HPDE6-E6E7 (cell line): ENCODE measurements around the gene ATP6V0B.
A peak's percentile ranks its signal among the peaks of the same experiment; 100 is the strongest.

Experiments
- DNase-seq: peaks from one replicate; pipeline ENCODE4 v3.0.0; 2011; ENCODE audit warnings: missing footprints; ENCODE audit errors: extremely low spot score

ATP6V0B gene

DNA sequence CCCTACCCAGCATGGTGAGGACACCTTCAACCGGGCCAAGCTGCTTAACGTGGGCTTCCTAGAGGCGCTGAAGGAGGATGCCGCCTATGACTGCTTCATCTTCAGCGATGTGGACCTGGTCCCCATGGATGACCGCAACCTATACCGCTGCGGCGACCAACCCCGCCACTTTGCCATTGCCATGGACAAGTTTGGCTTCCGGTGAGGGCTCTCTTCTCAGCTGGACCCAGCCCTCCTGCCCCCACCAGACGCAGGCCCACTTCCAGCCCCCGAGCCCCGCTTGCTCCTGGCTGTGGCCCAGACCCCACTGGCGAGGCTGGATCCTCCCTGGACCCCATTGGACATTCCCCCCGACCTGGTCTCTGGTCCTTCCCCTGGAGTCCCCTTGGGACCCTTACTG lies 10.1 kb downstream of the ATP6V0B start:
- DNase-seq: no peak

GRCh38 chr1:43985984-43986595 lies 11.3 kb downstream of the ATP6V0B start:
- DNase-seq: no peak

GRCh38 chr1:43986712-43987111 lies 12.0 kb downstream of the ATP6V0B start:
- no peak for DNase-seq

DNA sequence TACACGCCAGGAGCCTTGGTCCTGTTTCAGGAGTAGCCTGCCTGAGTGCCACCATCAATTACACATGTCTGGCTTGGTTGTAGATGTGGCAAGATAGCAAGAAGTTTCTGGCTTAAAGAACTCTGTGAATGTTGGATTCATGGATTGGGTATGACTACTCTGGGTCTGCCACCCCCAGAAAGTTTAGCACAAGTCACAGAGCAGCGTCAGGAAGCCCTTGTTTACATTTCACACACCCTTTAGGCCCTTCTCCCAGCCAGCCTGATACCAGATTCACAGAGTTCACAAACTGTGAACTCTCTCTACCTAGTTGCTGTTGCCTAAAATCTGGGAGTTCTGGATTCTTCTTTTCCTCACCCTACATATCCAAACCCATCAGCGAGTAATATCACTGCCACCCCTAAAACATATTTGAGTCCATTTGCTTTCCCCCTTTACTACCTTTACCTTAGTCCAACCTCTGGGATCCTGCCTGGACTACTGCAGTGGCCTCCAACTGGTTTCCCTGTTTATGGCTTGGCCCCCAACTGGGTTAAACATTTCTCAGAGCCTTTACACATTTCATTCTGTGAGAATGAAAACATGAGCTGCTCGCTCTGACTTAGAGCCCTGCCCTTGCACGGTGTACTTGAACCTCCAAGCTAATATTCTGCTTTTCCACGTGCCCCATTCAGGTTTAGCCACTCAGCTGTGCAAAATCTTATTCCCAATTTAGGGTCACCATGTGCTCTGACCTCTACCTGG lies 12.6 kb downstream of the ATP6V0B start:
- no peak for DNase-seq

- no peak for DNase-seq
These were observed 15.8 kb downstream of the ATP6V0B start for GRCh38 chr1:43990271-43991199.

- DNase-seq: no peak
These were observed 16.4 kb downstream of the ATP6V0B start for GRCh38 chr1:43991200-43991475.

DNA sequence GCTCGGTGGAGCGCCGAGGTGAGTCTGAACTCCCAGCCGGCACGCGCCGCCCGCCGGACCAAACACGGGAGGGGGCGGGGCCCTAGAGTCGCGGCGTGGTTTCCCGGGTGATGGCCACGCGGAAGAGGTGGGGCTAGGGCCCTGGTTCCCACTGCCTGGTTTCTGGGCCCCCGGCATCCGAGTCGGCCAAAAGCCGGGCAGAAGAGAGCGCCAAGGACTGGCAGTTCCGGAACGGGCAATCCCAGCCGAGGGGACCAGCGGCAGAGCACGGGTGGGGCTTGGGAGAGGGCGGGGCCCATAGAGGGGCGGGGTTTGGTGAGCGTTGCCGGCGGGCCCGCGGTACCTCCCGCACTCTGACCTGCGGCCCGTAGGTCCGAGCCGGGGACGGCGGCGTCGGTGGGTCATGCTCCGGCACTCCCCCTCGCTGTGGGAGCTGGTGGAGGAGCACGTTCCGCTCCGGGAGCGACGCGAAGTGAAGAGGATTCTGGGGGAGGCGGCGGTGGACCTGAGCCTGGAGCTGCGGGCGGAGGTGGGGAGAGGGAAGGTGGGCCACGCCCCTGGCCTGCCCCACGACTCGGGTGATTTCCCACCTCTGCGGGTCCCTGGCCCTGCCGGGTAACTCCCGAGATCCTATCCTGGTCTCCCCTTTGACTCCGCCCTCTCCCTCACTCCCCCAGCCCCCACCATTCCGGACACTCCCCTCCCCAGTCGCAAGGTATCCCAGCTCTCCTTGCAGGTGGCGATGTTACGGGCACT lies 16.9 kb downstream of the ATP6V0B start, which contains the start of gene CCDC24:
Gene CCDC24 (plus strand): TSS at position 124 of the 756 bp plus-strand sequence. CDS start 280 bp downstream, at position 404.
- DNase-seq: peak; percentile 74

DNA sequence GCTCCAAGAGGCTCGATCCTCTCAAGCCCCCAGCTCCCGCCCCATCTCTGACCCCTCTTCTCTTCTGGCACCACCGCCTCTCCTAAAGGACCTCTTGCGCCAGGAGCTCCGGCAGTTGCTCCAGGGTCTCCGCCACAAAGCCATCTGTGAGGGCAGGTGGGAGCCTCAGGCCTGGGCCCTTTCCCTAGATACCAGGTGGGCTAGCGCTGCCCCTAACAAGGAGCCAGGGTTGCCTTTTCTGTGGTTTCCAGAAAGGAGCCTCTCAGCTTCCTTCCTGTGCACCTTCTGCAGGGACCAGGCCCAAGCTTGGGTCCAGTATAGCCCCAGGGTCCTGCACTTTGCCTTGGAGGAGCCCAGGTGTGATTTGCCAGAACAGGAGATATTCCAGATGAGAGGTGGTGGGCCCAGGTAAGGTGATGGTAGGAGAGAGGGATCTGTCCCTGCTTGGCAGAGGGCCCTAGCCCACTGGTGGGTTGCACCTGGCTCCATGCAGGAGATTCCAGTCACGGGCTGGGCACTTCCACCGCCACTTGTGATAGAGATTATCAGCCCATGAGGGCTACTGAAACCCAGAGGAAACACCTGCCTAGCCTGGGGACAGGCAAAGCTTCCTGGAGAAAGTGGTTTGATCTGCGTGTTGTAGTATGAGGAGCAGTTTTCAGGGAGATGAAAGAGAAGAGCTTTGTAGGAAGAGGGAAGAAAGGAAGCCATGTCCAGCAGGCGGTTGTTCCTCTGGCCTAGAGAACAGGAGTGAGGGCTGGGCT lies 17.7 kb downstream of the ATP6V0B start:
- no peak for DNase-seq

- no peak for DNase-seq
These were observed 18.6 kb downstream of the ATP6V0B start for GRCh38 chr1:43993206-43993914.

DNA sequence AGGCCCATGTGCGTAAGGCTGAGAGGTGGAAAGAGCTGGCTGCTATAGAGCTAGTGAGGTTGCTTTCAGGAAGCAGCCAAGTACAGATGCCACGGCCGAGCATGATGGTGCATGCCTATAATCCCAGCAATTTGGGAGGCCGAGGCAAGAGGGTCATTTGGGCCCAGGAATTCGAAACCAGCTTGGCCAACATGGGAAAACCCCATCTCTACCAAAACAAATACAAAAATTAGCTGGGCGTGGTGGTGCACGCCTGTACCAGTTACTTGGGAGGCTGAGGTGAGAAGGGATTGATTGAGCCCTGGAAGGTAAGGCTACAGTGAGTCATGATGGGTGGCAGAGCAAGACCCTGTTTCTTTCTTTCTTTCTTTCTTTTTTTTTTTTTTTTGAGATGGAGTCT lies 19.3 kb downstream of the ATP6V0B start:
- no peak for DNase-seq

GRCh38 chr1:43994794-43995790 lies 20.3 kb downstream of the ATP6V0B start:
- no peak for DNase-seq

- DNase-seq: no peak
These were observed 21.4 kb downstream of the ATP6V0B start for GRCh38 chr1:43995984-43996732.

DNA sequence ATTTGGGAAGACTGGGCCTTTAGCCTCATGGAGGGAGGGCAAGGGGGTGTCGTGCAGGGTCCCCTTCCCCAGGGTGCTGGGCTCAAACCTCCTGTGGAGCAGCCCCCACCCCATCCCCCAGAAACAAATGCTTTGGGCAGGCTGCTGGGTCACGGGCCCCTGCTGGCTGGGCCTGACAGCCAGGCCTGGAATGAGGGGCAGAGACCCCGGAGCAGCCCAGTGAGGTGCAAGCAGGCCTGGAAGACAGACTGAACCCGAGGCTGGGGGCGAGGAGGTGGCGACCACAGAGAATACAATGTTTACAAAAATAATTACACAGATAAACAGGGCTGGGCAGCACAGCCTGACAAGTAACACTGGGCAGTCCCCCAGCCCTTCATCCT lies 22.0 kb downstream of the ATP6V0B start:
- DNase-seq: no peak

GRCh38 chr1:43997295-43997999 lies 22.7 kb downstream of the ATP6V0B start:
- DNase-seq: no peak

DNA sequence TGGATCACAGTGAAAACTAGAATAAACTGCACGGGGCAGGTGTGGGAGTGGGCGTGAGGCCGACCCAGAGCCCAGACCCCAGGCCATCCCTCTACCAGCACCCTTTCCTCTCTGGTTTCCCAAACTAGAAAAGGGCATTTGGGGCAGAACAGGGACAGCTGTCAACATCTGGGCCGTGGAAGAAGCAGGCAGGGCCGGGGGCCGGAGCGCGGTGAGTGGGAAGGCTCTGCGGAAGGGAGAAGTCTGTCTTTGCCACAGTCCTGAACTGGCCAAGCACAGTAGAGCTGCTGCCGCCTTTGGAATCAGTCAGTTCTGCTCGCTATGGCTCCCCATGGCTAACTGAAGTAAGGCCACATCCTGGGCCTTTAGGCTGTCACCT lies 23.2 kb downstream of the ATP6V0B start:
- DNase-seq: no peak

- DNase-seq: no peak
These were observed 24.7 kb downstream of the ATP6V0B start for GRCh38 chr1:43999455-43999854.

DNA sequence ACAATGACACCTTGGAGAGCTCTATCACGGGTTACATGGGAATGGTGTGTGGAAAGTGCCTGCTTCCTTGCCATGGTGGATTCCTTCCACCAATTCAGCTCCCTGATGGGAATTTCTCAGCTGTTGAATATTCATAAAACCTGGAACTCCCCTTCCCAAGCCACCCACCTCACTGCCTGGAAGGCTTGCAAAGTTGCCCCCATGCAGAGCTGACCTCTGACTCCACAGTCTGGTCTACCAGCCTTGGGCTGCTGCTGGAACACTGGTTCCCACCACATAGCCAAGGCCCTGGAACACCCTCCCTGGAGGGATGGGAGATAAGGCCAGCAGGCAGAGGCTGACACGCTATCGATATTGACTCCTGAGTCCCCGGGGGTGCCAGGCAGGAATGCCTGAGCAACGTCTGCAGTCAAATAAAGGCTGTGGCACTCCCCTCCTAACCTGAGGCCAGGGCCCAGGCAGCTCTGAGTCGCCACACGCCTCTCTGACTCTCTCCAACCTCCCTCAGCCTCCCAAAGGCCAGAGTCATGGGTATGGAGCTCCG lies 25.4 kb downstream of the ATP6V0B start:
- no peak for DNase-seq

DNA sequence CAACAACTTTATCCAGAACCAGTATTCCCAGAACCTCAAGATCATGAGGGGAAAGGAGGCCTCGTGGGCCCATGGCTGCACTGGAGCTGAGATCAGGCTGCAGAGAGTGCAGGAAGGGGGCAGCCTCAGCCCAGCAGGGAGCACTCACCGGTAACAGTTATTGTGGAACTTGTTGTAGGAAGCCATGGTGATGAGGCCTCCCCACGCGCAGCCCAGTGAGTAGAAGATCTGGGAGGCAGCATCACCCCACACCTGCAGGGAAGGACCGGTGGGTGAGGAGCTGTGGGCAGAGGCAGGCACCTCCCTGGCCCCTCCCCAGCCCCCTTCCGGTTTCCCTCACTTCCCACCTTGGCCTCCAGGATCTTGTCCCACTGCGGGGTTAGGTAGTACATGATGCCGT lies 27.4 kb downstream of the ATP6V0B start:
- DNase-seq: no peak
